ENCODE measurements around the gene TBC1D8. TPM values are rescaled to one million over a fixed set of nuclear protein-coding genes. Genes with fewer than 3 reads are reported as not detected.
A peak's percentile ranks its signal among the peaks of the same experiment; 100 is the strongest.

The TBC1D8 gene
- total and polyA plus RNA-seq, 2 of the 13 experiments (the other 11 are each of a cell fraction or from before 2014, with no cell fraction given), result 45.1 to 95.4 TPM

- TF ChIP-seq THRA (CRISPR knock-in tag; IDR thresholded peaks at IDR 0.05; ENCODE audit: borderline replicate concordance) (no peak), SMARCE1 (IDR thresholded peaks at IDR 0.05; ENCODE audit: borderline replicate concordance) (no peak), RXRB (CRISPR knock-in tag; IDR thresholded peaks at IDR 0.05; ENCODE audit: borderline replicate concordance) (no peak; the same call in 1 of the 2 replicates), RELA (CRISPR knock-in tag; IDR thresholded peaks at IDR 0.05) (no peak), ATF4 (CRISPR knock-in tag; IDR thresholded peaks at IDR 0.05) (no peak), THAP7 (CRISPR knock-in tag; IDR thresholded peaks at IDR 0.05) (no peak), ZHX2 (IDR thresholded peaks at IDR 0.05; ENCODE audit: low read depth) (no peak), ZHX2 (CRISPR knock-in tag; IDR thresholded peaks at IDR 0.05; ENCODE audit: borderline replicate concordance) (no peak), HCFC1 (IDR thresholded peaks at IDR 0.05; ENCODE audit: low read depth, low read length) (no peak), ZNF460 (CRISPR knock-in tag; IDR thresholded peaks at IDR 0.05; ENCODE audit: borderline replicate concordance) (no peak), ZNF383 (CRISPR knock-in tag; IDR thresholded peaks at IDR 0.05; ENCODE audit: borderline replicate concordance) (no peak), ZBTB25 (CRISPR knock-in tag; IDR thresholded peaks at IDR 0.05) (no peak), CBX5 (CRISPR knock-in tag; IDR thresholded peaks at IDR 0.05; ENCODE audit: borderline replicate concordance) (no peak), ZNF33A (CRISPR knock-in tag; IDR thresholded peaks at IDR 0.05; ENCODE audit: borderline replicate concordance) (no peak), ZFP37 (CRISPR knock-in tag; IDR thresholded peaks at IDR 0.05; ENCODE audit: borderline replicate concordance) (peak; percentile 17; the same call in 1 of the 2 replicates), REL (CRISPR knock-in tag; conservative IDR thresholded peaks at IDR 0.05) (no peak), SNAI1 (CRISPR knock-in tag; IDR thresholded peaks at IDR 0.05; ENCODE audit: borderline replicate concordance) (no peak)
Measured at GRCh38 chr2:101149241-101150192, 1.7 kb downstream of the TBC1D8 start (continued).

Data from HepG2 (cell line).